Stimulated activated CD4-positive, alpha-beta T cell treated with anti-CD3 and anti-CD28 coated beads, Interleukin-2, amount 100 ng/mL, for 4 hours (primary cell): Measurements from ENCODE around the gene GLB1L2.

ENCODE experiments used
- DNase-seq: peaks from one replicate; pipeline ENCODE4 v3.0.0-alpha.2; 2020; ENCODE audit warnings: low read depth

GLB1L2 gene

DNA sequence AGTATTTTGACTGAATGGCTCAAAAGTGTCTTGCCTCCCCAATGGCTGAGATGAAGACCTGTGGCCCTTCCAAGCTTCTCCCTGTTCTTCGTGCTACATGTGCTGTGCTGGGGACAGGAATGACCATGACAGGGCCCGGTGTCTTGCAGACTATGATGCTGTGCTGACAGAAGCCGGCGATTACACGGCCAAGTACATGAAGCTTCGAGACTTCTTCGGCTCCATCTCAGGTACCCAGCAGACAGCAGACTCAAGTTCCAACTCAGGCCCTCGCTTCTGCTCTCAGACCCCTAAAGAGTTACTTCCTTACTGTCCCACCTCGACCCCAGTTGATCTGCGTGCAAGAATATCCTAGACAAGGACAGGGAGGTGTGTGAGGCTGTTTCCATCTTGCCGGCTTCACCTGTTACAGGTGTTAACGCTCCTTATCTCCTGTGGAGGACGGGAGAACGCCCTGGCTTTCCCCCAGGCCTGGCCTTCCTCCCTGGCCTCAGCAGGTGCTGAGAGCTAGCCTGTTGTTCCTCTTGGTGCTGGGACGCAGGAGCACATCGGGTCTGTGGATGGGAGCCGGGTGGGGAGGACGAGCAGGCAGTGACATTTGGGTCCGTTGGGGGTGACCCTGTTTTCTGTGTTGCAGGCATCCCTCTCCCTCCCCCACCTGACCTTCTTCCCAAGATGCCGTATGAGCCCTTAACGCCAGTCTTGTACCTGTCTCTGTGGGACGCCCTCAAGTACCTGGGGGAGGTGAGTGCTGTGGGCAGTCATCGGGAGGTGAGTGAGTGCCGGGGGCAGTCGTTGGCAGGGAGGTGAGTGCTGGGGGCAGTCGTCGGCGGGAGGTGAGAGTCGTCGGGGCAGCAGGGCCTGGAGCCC, 38.1 kb downstream of the GLB1L2 start:
- DNase-seq, result no peak

DNA sequence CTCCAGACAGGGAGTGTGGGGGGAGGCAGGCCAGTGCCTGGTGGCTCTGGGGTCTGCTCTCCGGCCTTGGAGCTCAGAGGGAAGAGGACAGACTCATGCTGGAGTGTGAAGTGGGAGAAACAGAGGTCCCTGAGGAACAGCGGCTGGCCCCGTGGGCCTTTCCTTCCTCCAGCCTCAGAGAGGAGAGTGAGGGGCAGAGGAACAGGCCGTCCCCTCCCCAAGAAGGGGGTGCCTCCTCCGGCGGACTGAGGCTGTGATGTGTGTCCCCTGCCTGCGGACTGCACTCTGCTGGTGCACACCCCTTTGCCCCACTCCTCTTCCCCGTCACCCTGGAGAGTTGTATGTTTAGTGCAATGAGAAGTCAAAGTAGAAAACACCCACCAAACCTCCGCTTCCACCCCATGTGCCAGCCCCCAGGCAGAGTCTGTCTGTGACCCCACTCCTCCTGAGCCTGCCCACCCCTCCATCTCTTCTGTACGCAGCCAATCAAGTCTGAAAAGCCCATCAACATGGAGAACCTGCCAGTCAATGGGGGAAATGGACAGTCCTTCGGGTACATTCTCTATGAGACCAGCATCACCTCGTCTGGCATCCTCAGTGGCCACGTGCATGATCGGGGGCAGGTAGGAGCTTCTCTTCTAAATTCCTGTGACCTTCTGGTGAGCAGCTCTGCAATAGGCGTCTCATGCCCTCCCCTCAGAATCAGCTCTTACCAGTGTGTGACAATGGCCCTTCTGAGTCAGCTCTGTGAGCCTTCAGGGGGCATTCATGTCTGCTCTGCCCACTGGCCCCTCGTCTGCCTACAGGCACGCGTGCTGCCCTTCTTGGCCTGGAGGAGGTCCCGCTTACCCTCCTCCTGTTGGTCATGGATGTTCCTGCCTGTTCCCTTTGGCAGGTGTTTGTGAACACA, 39.0 kb downstream of the GLB1L2 start:
- no peak for DNase-seq

DNA sequence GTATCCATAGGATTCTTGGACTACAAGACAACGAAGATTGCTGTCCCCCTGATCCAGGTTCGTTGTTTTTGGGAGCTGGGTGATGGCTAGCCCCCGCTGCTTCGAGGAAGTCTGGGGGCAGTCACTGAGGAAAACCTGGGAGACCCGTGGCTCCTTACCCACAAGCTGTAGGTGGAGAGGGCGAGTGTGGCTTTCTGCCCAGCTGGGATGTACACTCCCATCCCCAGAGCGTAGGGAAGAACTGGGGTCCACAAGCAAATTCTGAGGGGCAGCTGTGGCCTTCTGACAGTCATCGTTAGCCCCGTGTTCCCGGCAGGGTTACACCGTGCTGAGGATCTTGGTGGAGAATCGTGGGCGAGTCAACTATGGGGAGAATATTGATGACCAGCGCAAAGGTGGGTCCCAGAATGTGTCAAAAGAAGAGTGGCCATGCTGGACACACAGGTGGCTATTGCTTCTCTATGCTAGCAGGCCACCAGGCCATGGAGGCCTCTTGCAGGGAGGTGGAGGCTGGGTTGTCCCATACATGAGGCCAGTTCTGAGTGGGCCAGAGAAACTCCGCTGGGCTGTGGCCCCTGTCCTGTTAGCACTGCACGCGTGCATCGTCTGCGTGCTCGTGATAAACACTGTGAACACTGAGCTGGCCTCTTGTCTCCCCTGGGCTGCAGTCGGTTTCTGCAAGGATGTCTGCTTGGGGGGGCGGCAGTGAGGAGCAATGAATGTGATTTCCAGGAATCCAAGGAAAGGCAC, 39.8 kb downstream of the GLB1L2 start:
- DNase-seq, result no peak

DNA sequence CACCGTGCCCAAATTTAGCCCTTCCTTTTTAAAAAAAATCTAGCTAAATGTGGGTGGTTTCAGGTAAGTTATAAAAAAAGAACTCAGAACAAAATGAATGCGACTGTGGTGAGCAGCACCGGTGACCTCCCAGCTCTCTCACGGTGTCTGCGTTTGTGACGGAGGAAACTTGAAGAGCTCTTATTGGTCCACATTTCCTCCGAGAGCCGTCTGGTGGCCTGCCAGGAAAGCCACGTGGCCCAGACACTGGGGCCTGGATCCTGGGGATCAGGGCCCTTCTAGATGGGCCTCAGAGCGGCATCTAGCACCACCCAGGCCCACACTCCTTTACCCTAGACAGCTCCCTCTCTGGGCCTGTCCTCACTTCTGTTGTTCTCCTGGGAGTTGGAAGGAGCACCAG, 40.7 kb downstream of the GLB1L2 start:
- DNase-seq, result no peak

DNA sequence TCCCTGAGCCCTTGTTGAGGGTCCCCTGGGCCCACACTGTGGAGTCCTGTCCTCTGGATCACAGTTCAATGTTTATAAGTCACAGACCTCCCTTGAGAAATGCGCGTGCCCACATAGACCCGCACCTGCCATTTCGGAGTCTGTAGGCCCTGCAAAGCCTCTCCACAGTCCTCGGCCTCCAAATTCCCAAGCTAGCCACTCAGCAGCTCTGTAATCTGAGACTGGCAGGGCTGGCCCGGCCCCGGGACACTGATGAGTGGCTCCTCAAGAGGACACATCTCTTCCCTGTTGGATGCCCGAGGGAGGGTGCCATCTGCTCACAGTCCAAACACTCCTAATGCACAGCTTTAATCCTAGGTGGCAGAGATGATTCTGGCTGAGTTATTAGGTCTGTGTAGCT, 41.2 kb downstream of the GLB1L2 start:
- DNase-seq, result no peak

DNA sequence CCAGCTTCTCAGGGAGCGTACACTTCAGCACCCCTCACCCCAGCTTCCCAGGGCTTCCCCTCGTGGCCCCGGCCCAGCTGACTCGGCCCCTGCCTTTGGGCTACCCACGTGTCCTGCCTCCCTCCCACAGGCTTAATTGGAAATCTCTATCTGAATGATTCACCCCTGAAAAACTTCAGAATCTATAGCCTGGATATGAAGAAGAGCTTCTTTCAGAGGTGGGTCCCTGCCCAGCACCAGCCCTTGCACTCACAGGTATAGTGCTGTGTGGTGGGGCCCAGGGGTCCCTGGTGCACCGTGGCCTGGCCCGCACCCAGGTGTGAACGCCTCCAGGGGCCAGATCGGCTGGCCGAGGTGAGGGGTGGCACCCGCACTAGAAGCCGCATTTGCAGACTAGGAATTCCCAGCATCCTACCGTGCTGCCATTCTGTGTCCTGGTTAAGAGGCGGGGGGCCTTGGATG, 41.8 kb downstream of the GLB1L2 start:
- DNase-seq, result no peak

DNA sequence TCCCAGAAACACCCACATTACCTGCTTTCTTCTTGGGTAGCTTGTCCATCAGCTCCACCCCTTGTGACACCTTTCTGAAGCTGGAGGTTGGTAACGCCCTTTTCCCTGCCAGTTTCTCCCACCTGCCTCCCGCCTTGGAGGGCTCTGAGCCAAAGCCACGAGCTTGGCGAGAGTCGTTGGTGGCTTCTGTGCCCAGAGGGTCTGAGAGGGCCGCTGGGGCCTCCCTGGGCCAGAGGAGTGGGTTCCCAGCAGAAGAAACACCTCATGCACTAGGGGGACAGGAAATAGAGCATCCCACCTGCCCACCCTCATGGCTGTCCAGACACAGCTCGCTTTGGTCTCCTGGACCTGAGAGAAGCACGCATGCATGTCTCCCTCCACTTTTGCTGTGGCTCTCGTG, 42.4 kb downstream of the GLB1L2 start:
- no peak for DNase-seq

DNA sequence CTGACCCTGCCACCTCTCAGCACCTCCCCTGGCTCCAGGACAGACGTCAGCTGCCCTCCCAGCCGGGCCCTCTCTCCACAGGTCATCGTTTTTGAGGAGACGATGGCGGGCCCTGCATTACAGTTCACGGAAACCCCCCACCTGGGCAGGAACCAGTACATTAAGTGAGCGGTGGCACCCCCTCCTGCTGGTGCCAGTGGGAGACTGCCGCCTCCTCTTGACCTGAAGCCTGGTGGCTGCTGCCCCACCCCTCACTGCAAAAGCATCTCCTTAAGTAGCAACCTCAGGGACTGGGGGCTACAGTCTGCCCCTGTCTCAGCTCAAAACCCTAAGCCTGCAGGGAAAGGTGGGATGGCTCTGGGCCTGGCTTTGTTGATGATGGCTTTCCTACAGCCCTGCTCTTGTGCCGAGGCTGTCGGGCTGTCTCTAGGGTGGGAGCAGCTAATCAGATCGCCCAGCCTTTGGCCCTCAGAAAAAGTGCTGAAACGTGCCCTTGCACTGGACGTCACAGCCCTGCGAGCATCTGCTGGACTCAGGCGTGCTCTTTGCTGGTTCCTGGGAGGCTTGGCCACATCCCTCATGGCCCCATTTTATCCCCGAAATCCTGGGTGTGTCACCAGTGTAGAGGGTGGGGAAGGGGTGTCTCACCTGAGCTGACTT, 43.2 kb downstream of the GLB1L2 start:
- DNase-seq, result no peak

DNA sequence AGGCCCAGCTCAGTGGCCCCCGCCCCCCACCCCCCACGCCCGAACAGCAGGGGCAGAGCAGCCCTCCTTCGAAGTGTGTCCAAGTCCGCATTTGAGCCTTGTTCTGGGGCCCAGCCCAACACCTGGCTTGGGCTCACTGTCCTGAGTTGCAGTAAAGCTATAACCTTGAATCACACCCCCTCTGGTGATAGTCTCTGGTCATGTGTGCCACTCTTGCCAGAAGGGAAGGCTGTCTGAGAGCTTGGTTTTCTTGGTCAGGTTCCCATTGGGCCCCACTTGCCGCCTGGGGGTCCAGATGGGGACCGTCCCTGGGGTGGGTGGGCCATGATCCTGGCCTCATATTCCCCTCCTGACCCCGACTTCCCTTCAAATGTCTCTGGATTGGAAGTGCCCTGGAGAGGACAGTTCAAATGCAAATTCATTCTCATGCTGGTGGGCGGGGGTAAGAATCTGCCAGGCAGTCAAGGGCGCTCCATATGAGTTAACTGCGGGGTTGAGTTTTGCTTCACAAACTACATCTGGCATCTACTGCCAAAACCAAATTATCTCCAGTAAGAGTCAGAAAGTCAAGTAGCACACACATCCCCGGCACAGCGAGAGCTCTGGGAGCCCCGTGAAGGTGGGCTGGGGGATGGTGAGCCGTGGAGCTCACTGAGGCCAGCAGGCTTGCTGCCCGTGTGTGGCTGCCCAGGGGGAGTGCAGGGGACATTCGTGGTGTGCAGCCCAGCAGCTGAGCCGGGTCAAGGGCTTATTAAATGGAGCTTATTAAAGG, 44.5 kb downstream of the GLB1L2 start:
- DNase-seq, result no peak

DNA sequence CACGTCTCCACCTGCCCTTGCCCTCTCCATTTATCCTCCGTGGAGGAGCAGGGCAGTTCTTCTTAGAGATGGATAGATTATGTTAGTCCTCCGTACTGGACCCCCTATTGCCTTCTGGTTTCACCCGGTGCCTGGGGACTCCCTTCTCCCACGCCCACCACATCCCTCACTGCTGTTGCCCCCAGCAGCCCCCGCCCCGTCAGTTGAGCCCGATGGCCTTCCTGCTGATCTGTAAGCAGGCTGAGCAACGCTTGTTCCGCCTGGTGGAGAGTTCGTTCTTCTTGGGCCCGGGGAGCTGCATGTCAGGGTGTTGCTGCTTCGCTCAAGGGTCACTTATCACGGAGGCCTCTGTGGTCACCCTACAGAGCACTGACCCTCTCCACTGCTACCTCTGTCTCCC, 46.1 kb downstream of the GLB1L2 start:
- no peak for DNase-seq

DNA sequence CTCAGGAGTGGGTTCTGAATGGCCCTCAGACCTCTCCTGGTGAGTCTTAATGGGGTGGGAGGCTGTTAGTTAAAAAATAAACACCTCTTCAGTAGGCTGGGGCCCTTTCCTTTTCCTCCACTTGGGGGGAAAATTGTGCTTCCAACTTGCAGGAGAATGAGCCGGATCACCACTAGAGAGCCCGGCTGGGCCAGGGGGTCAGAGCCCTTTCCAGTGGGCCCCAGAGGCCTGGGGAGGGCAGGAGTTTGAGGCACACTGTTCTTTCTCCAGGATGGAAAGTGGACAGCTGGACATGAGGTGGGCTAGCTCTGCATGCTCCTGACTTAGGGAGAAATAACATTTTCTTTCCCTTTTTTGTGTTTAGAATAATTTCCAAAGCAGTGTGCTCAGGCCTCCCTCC, 47.5 kb downstream of the GLB1L2 start:
- no peak for DNase-seq

DNA sequence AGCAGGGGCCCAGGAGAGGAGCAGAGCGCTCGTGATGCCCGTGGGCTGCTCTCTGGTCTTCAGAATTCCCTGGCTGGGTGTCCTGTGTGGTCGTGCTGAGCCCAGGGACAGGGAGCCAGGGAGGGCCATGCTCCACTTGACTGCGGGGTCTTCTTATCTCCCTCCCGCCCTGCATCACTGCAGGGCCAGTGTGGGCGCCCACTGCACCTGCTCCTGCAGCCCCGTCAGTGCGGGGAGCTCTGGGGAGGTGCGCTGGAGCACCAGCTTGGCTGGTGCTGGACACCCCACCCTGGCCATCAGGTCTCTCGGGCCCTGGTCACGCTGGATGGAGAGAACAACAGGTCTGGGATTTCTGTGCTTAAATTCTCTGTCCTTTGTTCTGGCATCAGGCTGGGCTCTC, 48.4 kb downstream of the GLB1L2 start:
- DNase-seq, result no peak

DNA sequence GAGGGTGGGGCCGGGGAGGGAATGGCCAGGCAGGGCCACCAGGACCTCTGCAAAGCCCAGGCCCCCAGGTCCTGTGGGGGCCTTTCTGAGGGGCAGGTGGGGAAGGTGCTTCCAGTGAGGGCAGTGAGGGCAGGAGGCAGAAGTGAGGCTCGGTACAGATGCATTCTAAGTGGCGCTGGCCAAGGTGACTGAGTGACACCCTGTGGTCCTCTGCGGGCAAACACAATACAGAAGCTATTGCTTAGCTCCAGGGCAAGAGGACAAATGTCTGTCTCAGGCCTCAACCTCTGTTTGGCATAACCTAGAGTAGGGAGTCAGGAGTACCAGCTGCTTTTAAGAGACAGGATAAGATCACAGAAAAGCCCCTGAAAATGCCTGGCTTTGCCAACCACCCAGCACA, 49.0 kb downstream of the GLB1L2 start:
- DNase-seq, result no peak

DNA sequence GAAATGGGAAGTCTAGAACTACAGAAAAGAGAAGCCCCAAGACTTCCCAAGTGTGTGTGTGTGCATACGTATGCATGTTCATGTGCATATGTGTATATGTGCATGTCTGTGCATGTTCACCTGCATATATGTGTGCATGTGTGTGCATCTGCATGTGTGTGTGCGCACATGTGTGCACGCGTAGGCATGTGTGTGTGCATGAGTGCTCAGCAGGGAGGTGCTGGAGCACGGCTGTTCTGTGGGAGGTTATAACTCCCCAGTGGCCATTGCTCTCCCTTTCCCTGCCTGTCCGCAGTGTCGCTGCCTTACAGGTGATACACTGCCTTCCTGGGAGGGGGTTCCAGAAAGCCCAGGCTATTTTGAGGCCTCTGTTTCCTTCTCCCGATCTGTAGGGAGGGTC, 50.5 kb downstream of the GLB1L2 start:
- no peak for DNase-seq

DNA sequence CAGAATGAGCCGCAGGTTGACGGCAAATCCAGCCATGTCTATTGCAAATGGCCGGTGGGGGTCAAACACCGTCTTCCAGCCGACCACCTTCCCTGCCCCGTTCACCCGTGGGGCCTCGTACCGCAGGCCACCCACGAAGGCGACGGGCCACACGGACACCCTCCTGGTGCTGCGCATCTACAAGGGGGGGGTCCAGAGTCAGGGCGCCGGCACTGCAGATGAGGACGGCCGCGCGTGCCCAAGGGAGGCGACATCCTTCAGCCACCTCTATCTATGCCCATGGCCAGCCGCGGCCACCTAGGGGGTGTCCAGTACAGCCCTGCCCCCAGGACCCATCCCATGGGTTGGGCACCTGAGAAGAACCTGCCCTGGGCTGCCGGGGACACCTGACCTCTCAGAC, 51.0 kb downstream of the GLB1L2 start:
- no peak for DNase-seq

DNA sequence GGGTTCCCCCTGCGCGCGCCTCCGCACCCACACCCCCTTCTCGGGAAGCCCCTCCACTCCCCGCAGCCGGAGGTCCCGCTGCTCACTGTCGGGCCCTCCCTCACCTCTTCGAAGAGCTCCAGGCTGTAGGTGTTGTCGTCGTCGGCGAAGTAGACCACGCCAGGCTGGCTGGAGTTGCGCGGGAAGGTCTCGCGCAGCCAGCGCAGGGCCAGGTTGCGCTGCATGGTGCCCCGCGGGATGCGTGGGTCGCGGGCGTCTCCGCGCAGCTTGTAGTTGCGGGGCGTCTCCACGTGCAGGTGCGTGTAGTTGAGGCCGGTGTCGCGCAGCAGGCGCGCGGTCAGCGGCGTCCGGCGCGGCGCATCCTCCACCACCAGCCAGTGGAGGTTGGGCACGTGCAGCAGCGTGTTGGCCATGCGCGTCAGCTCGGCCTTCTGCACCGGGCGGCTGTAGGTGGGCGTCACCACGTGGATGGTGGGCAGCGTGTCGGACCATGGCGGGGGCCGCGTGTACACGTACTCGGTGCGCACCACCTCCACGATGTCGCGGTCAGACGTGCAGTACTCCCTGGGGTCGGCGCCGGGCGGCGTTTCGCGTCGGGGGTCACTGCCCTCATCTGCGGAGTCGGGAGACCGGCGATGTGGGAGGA, 51.9 kb downstream of the GLB1L2 start:
- no peak for DNase-seq

DNA sequence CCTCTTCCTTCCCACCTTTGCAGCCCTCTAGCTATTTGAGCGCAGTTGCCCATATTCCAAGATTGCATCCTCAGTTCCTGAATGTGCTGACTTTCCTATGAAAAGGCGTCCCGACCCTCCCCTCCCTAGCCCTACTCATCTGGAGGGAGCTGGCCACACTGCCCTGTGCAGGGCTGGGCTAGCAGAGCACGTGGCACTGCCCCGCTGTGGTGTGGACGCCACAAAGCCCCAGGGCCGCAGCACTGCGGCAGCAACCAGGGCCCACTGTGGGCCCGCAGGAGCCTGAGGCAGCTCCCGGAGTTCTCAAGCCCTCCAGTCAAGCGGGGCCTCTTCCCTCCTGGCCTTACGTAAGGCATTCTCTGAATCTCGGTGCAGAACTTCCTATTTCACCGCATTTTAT, 52.6 kb downstream of the GLB1L2 start:
- DNase-seq, result no peak

DNA sequence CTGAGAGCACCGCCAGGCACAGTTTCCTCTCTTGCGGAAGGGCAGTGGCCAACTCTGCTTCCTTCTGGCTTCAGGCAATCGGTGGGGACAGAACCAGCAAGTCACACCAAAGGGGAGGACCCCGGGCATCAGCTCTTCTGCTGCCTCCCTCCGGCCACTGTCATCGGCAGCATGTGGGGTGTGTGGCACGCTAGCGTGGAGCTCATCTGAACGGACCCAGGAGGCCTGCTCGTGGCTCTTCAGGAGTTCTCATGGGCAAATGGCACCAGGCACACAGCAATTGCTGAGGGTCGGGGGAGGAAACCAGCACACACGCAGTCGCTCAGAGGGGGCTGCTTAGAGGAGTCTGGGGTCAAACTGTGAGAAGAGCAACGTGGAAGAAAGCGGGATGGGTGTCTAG, 53.4 kb downstream of the GLB1L2 start:
- no peak for DNase-seq

DNA sequence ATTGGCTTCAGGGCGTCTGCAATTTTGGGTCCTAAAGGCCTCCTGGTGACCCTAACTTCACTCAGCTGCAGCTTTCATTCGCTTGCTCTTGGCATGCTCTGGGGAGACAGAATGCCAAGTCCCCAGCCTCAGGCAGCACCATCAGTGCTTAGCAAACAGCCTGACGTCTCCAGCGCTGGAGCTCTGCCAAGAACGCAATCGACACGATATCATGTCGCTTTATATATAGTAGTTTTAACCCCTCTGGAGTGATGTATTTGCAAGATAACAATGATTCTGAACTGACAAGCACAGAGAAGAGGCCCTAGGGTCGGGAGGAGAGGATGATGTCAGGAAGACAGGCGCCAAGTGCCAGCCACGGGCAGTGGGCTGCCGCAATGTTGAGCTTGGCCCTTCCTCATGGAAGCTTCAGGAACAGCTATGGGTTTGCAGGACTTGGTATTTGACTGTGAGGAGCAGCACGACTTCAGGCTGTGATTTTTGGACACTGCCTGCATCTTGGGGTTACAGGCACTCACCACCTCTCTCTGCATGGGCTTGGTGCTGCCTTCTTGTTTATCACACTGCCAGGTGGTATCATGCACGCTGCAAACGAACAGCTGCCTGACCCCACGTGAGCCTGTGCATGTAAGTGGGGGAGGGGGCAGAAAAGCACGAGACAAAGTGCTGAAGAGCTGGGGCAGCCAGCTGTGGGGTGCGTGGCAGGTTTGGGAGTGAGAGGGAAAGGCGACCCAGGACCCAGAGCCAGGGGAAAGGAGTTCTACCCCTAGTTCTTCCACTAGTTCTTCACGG, 54.2 kb downstream of the GLB1L2 start:
- DNase-seq, result no peak

DNA sequence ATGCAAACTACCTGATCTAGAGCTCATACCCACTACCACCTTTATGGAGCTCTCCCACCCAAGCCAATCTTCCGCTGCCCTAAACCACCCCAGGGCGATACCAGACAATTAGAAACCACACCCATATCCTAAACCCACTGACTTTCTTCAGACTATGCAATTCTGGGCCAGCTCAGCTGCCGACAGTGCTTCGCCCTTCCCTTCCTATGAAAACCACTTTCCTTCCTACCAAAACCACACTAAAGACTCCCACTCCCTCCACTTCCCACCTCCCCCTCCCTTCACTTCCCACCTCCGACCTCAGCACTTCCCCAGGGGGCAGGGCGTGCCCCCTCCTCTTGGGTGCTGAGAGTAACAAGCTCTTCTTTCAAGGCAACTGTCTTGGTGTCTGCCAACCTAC, 55.2 kb downstream of the GLB1L2 start:
- DNase-seq, result no peak
